ENCODE results near the gene DACH2. TPM values are rescaled to one million over a fixed set of nuclear protein-coding genes. Genes with fewer than 3 reads are reported as not detected.

DACH2 gene
- total RNA-seq, 1 donor from 2014 or later: not detected

GRCh38 chrX:86604607-86605006 lies 456.4 kb downstream of the DACH2 start:
- TF ChIP-seq CTCF (IDR thresholded peaks at IDR 0.05): no peak
- Mint-ChIP-seq H3K4me1 (ENCODE audit: unreplicated experiment) (no peaks in the 10 kb centered on the region), H3K36me3 (ENCODE audit: unreplicated experiment) (no peaks in the 10 kb centered on the region), H3K4me3 (ENCODE audit: unreplicated experiment) (no peak overlapping the region), H3K27ac (ENCODE audit: unreplicated experiment) (no peak overlapping the region), H3K9me3 (ENCODE audit: unreplicated experiment) (peaks cover 43% of the 10 kb centered on the region), H3K27me3 (ENCODE audit: unreplicated experiment) (no peaks in the 10 kb centered on the region)
- no peak for DNase-seq (ENCODE audit: extremely low spot score, unreplicated experiment)

GRCh38 chrX:86696951-86697350 lies 548.7 kb downstream of the DACH2 start:
- no peak for TF ChIP-seq CTCF (IDR thresholded peaks at IDR 0.05)
- Mint-ChIP-seq H3K4me3 (ENCODE audit: unreplicated experiment) (no peak overlapping the region), H3K9me3 (ENCODE audit: unreplicated experiment) (peaks cover 24% of the 10 kb centered on the region), H3K27ac (ENCODE audit: unreplicated experiment) (no peak overlapping the region), H3K4me1 (ENCODE audit: unreplicated experiment) (no peaks in the 10 kb centered on the region), H3K36me3 (ENCODE audit: unreplicated experiment) (no peaks in the 10 kb centered on the region), H3K27me3 (ENCODE audit: unreplicated experiment) (no peaks in the 10 kb centered on the region)
- DNase-seq (ENCODE audit: extremely low spot score, unreplicated experiment): no peak

- Mint-ChIP-seq H3K27ac (ENCODE audit: unreplicated experiment) (no peak overlapping the region), H3K4me1 (ENCODE audit: unreplicated experiment) (no peaks in the 10 kb centered on the region), H3K4me3 (ENCODE audit: unreplicated experiment) (no peak overlapping the region), H3K27me3 (ENCODE audit: unreplicated experiment) (no peaks in the 10 kb centered on the region), H3K9me3 (ENCODE audit: unreplicated experiment) (no peaks in the 10 kb centered on the region), H3K36me3 (ENCODE audit: unreplicated experiment) (no peaks in the 10 kb centered on the region)
- no peak for TF ChIP-seq CTCF (IDR thresholded peaks at IDR 0.05)
- DNase-seq (ENCODE audit: extremely low spot score, unreplicated experiment): no peak
Measured at GRCh38 chrX:86711531-86712180, 563.4 kb downstream of the DACH2 start.

- H3K27ac Mint-ChIP-seq (ENCODE audit: unreplicated experiment): no peak overlapping the region
- H3K36me3 Mint-ChIP-seq (ENCODE audit: unreplicated experiment): no peaks in the 10 kb centered on the region
- H3K4me1 Mint-ChIP-seq (ENCODE audit: unreplicated experiment): no peaks in the 10 kb centered on the region
- TF ChIP-seq CTCF (IDR thresholded peaks at IDR 0.05): no peak
- DNase-seq (ENCODE audit: extremely low spot score, unreplicated experiment): no peak
- no peaks in the 10 kb centered on the region for H3K27me3 Mint-ChIP-seq (ENCODE audit: unreplicated experiment)
- H3K4me3 Mint-ChIP-seq (ENCODE audit: unreplicated experiment): no peak overlapping the region
- peaks cover 7% of the 10 kb centered on the region for H3K9me3 Mint-ChIP-seq (ENCODE audit: unreplicated experiment)
Measured at GRCh38 chrX:86714441-86714840, 566.2 kb downstream of the DACH2 start.

GRCh38 chrX:86724277-86724676 lies 576.0 kb downstream of the DACH2 start:
- Mint-ChIP-seq H3K9me3 (ENCODE audit: unreplicated experiment) (peaks cover 9% of the 10 kb centered on the region), H3K36me3 (ENCODE audit: unreplicated experiment) (no peaks in the 10 kb centered on the region), H3K27ac (ENCODE audit: unreplicated experiment) (no peak overlapping the region), H3K4me1 (ENCODE audit: unreplicated experiment) (no peaks in the 10 kb centered on the region), H3K4me3 (ENCODE audit: unreplicated experiment) (no peak overlapping the region), H3K27me3 (ENCODE audit: unreplicated experiment) (no peaks in the 10 kb centered on the region)
- TF ChIP-seq CTCF (IDR thresholded peaks at IDR 0.05): no peak
- no peak for DNase-seq (ENCODE audit: extremely low spot score, unreplicated experiment)

Measured in osteocyte (in vitro differentiated cells).